HepG2 (cell line): Measurements from ENCODE around the gene P2RX7. TPM values are rescaled to one million over a fixed set of nuclear protein-coding genes. Genes with fewer than 3 reads are reported as not detected.

Experiments
- AGO2 ChIP-seq: fragments of 200-400 bp; formaldehyde crosslinking; optimal IDR thresholded peaks from 2 replicates; pipeline ENCODE3; 2017; ENCODE audit warnings: mild to moderate bottlenecking, low read depth, low read length, moderate library complexity
- EED ChIP-seq: sonication (generic); formaldehyde crosslinking; IDR thresholded peaks from 2 replicates; pipeline ENCODE4 v1.5.0; 2020; ENCODE audit warnings: mild to moderate bottlenecking, missing genetic modification reagents
- FOSL1 ChIP-seq: sonication (generic); formaldehyde crosslinking; IDR thresholded peaks from 2 replicates; pipeline ENCODE4 v1.9.0; 2021; ENCODE audit warnings: missing genetic modification reagents, borderline replicate concordance
- GABPB1 ChIP-seq: IDR thresholded peaks from 2 replicates; pipeline ENCODE4 v1.6.1; 2016; ENCODE audit warnings: mild to moderate bottlenecking, missing genetic modification reagents, moderate library complexity, missing compliant biosample characterization
- GATAD2A ChIP-seq: IDR thresholded peaks from 2 replicates; pipeline ENCODE4 v1.6.1; 2016
- HMG20B ChIP-seq: conservative IDR thresholded peaks from 2 replicates; pipeline ENCODE4 v1.6.1; 2016; ENCODE audit warnings: missing genetic modification reagents, missing compliant biosample characterization
- JARID2 ChIP-seq: sonication (generic); formaldehyde crosslinking; IDR thresholded peaks from 2 replicates; pipeline ENCODE4 v1.8.1; 2023; ENCODE audit warnings: missing genetic modification reagents, inconsistent platforms; ENCODE audit not compliant: insufficient replicate concordance
- JUND ChIP-seq: sonication (generic); formaldehyde crosslinking; IDR thresholded peaks from 2 replicates; pipeline ENCODE4 v1.8.0; 2022; ENCODE audit warnings: mild to moderate bottlenecking, missing genetic modification reagents
- KLF11 ChIP-seq: IDR thresholded peaks from 2 replicates; pipeline ENCODE4 v1.6.1; 2016; ENCODE audit warnings: missing compliant biosample characterization
- LRRFIP1 ChIP-seq: sonication (generic); formaldehyde crosslinking; conservative IDR thresholded peaks from 2 replicates; pipeline ENCODE4 v1.4.0; 2020; ENCODE audit warnings: missing genetic modification reagents
- MED8 ChIP-seq: sonication (generic); formaldehyde crosslinking; IDR thresholded peaks from 2 replicates; pipeline ENCODE4 v1.8.1; 2023; ENCODE audit warnings: mild to moderate bottlenecking, missing genetic modification reagents; ENCODE audit not compliant: insufficient replicate concordance
- MLX ChIP-seq: IDR thresholded peaks from 2 replicates; pipeline ENCODE4 v1.6.1; 2016
- NR1H2 ChIP-seq: sonication (generic); formaldehyde crosslinking; IDR thresholded peaks from 2 replicates; pipeline ENCODE4 v1.8.1; 2022; ENCODE audit warnings: low read depth, missing genetic modification reagents, borderline replicate concordance
- PITX1 ChIP-seq: sonication (generic); formaldehyde crosslinking; IDR thresholded peaks from 2 replicates; pipeline ENCODE4 v1.5.1; 2020; ENCODE audit warnings: mild to moderate bottlenecking, missing genetic modification reagents
- PRPF4 ChIP-seq: fragments of 200-400 bp; formaldehyde crosslinking; IDR thresholded peaks from 2 replicates; pipeline ENCODE4 v1.6.1; 2016; ENCODE audit warnings: low read length, low read depth; ENCODE audit not compliant: poor library complexity, severe bottlenecking
- ZBTB38 ChIP-seq: sonication (generic); formaldehyde crosslinking; IDR thresholded peaks from 2 replicates; pipeline ENCODE4 v1.5.1; 2020; ENCODE audit warnings: mild to moderate bottlenecking, missing genetic modification reagents
- ZBTB7B ChIP-seq: sonication (generic); formaldehyde crosslinking; IDR thresholded peaks from 2 replicates; pipeline ENCODE4 v1.4.0; 2020; ENCODE audit warnings: missing genetic modification reagents
- ZMYM4 ChIP-seq: sonication (generic); formaldehyde crosslinking; IDR thresholded peaks from 2 replicates; pipeline ENCODE4 v1.8.1; 2023; ENCODE audit warnings: mild to moderate bottlenecking, missing genetic modification reagents
- ZNF205 ChIP-seq: IDR thresholded peaks from 2 replicates; pipeline ENCODE4 v1.6.1; 2018; ENCODE audit warnings: missing biosample characterization, missing genetic modification reagents
- ZNF326 ChIP-seq: sonication (generic); formaldehyde crosslinking; IDR thresholded peaks from 2 replicates; pipeline ENCODE4 v1.4.0; 2020; ENCODE audit warnings: missing genetic modification reagents, borderline replicate concordance
- ZNF354B ChIP-seq: sonication (generic); formaldehyde crosslinking; IDR thresholded peaks from 2 replicates; pipeline ENCODE4 v1.8.0; 2022; ENCODE audit warnings: mild to moderate bottlenecking, missing genetic modification reagents
- ZNF644 ChIP-seq: IDR thresholded peaks from 2 replicates; pipeline ENCODE4 v1.6.1; 2016; ENCODE audit warnings: low read depth
- ZNF703 ChIP-seq: sonication (generic); formaldehyde crosslinking; IDR thresholded peaks from 2 replicates; pipeline ENCODE4 v1.5.1; 2020; ENCODE audit warnings: missing genetic modification reagents, mild to moderate bottlenecking, moderate library complexity, borderline replicate concordance
- polyA plus RNA-seq, 8 experiments: library from polyadenylated mRNA; depleted of rRNA in 3 of 8; stranded (reverse) in 7 of 8; unstranded in 1 of 8; fragments of >200 nt; fragmentation: Illumina TruSeq in 4 of 8; extraction: Trizol in 4 of 8; gene quantifications; 2 replicates each; pipeline versions ENCODE4 v1.2.1 to v1.2.3, GENCODE V29; 2011 to 2016; ENCODE audit warnings: low read depth in 4 of 8, missing spikeins in 1 of 8, mixed read lengths in 1 of 8; ENCODE audit not compliant: insufficient read depth in 1 of 8
- total RNA-seq, 5 experiments: library from RNA; depleted of rRNA; stranded (reverse); fragments of >200 nt; fragmentation: Illumina TruSeq; extraction: Trizol; gene quantifications; 2 replicates each; pipeline ENCODE4 v1.2.3, GENCODE V29; 2016; ENCODE audit warnings: low read depth in 1 of 5
- TF ChIP-seq, protein P1 (sequence below): sonication (generic); formaldehyde crosslinking; IDR thresholded peaks from 2 replicates; pipeline ENCODE4 v1.4.0; 2020; ENCODE audit warnings: mild to moderate bottlenecking, missing genetic modification reagents, borderline replicate concordance
- TF ChIP-seq, protein P2 (sequence below): sonication (generic); formaldehyde crosslinking; IDR thresholded peaks from 2 replicates; pipeline ENCODE4 v1.5.0; 2020; ENCODE audit warnings: missing genetic modification reagents

The P2RX7 gene
- total and polyA plus RNA-seq, 2 of the 13 experiments (the other 11 are each of a cell fraction or from before 2014, with no cell fraction given): 0.13 to 0.73 TPM

DNA sequence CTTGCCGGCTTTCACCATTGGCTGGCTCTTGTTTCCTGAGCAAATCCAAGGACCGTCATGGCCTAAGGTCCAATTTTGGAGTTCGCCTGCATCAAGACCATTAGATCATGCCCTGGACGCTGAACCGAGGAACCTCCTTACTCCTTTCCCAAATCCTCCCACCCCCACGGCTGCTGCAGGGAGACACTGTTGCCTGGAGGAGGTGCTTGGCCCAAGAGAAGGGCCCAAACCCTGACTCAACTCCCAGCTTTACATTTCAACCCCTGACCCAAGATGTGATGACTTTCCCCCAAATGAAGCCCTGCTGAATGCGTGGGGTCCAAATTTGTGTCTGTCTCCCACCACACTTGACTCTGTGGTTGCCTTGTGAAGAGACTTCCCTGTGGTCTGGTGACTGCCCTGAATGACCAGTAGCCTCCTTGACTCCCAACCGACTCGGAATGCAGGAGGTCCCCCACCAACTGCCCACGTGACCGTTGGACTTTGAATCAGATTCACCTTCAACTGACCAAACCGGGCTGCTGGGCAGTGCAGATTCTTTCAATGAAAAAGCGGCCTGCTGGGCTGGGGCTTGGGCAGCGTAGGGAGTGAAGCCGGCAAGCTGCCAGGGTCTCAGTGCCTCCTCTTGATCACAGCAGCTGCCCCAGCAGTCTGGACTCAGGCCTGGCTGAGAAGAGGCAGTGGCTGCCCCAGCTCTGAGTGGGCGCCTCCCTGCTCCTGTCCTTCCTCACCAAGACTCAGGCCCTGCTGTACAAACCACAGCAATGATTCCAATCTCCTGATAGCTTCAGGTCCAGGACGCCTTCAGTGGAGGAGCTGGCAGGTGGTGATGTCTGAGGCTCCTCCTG is 46.9 kb upstream of the P2RX7 start (continued):
- TF ChIP-seq, protein P1, sequence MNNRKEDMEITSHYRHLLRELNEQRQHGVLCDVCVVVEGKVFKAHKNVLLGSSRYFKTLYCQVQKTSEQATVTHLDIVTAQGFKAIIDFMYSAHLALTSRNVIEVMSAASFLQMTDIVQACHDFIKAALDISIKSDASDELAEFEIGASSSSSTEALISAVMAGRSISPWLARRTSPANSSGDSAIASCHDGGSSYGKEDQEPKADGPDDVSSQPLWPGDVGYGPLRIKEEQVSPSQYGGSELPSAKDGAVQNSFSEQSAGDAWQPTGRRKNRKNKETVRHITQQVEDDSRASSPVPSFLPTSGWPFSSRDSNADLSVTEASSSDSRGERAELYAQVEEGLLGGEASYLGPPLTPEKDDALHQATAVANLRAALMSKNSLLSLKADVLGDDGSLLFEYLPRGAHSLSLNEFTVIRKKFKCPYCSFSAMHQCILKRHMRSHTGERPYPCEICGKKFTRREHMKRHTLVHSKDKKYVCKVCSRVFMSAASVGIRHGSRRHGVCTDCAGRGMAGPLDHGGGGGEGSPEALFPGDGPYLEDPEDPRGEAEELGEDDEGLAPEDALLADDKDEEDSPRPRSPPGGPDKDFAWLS (CRISPR knock-in tag): no peak
- TF ChIP-seq AGO2 (no peak), PITX1 (CRISPR knock-in tag) (no peak), ZNF644 (CRISPR knock-in tag) (no peak), HMG20B (CRISPR knock-in tag) (no peak), JARID2 (CRISPR knock-in tag) (no peak), FOSL1 (no peak), ZMYM4 (CRISPR knock-in tag) (peak; percentile 43; the same call in 1 of the 2 replicates), ZNF703 (no peak), LRRFIP1 (CRISPR knock-in tag) (no peak), KLF11 (CRISPR knock-in tag) (no peak), MED8 (CRISPR knock-in tag) (no peak), EED (CRISPR knock-in tag) (no peak), ZNF326 (CRISPR knock-in tag) (no peak), JUND (CRISPR knock-in tag) (no peak), GABPB1 (peak; percentile 24; the same call in 1 of the 2 replicates), ZNF205 (CRISPR knock-in tag) (no peak), ZBTB38 (CRISPR knock-in tag) (no peak), ZNF354B (CRISPR knock-in tag) (no peak), ZBTB7B (CRISPR knock-in tag) (no peak), NR1H2 (CRISPR knock-in tag) (no peak), PRPF4 (no peak), MLX (peak; percentile 95), GATAD2A (CRISPR knock-in tag) (0 out of 2 replicates have a peak, but pooled peaks have one; percentile 21)
- TF ChIP-seq, protein P2, sequence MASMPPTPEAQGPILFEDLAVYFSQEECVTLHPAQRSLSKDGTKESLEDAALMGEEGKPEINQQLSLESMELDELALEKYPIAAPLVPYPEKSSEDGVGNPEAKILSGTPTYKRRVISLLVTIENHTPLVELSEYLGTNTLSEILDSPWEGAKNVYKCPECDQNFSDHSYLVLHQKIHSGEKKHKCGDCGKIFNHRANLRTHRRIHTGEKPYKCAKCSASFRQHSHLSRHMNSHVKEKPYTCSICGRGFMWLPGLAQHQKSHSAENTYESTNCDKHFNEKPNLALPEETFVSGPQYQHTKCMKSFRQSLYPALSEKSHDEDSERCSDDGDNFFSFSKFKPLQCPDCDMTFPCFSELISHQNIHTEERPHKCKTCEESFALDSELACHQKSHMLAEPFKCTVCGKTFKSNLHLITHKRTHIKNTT (CRISPR knock-in tag): no peak
